HG03064 (cell line): Measurements from ENCODE around the gene TRPM4.
A peak's percentile ranks its signal among the peaks of the same experiment; 100 is the strongest.
"Not testable (repeated sequence)": the region's sequence is repeated elsewhere in the genome, so short reads cannot be mapped to it uniquely, and the experiment has no call there.

Source experiments
- ATAC-seq: cut with Tn5 transposase; IDR thresholded peaks from one replicate; pipeline ENCODE4 v1.9.1; 2021; ENCODE audit warnings: low read depth; ENCODE audit not compliant: unreplicated experiment

TRPM4 gene

DNA sequence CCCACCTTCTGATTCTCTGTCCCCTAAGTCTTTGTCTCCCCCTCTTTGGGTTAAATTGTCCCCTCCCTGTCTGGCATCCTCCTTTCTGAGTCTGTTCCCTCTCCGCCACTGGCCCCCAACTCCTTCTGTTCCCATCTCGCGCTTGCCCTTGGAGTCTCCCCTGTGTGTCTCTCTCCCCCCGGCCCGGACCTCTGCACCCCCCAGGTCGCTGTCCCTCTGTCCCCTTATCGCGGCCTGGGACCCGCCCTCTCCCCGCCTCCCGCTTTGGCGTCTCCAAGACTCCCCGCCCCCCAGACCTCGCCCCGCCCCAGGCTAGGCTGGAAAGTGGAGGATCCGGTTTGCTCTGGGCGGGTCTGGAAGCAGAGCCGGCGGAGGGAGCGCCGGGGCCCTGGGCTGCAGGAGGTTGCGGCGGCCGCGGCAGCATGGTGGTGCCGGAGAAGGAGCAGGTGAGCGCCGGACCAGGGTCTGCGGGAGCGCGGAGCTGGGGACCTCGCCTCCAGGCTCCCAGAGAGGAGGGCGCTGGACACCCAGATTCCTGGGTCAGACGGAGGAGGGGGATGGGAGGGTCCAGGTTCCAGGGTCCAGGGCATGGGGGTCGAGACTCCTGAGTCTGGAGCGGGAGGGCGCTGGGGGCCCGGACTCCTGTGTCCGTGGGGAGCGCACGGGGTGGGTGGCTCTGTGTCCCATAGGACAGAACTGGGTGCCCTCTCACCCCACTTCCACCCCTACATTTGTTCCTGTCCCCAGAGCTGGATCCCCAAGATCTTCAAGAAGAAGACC lies at the start of gene TRPM4:
TSS of gene TRPM4 (plus strand) at position 348 of the 780 bp plus-strand sequence. CDS start at position 423, 75 bp downstream.
- no peak for ATAC-seq

DNA sequence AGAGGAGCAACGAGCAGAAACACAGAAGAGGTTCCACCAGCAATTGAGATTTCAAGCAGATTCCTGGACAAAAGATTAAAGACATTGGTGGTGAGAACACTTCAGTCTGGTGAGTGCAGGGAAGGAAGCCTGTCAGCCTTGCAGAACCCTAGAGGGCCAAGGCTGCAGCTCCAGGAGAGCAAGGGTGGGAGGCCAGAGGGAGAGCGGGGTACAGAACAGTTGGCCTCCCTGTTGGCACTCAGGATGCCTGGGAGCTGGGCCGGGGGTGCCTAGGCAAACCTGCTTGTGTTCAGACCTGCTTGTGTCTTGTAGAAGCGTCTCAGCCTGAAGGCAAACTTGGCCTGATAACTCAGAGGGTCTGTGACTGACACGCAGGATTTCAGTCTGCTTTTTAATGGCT lies 48.5 kb upstream of the TRPM4 start:
- ATAC-seq, result no peak

DNA sequence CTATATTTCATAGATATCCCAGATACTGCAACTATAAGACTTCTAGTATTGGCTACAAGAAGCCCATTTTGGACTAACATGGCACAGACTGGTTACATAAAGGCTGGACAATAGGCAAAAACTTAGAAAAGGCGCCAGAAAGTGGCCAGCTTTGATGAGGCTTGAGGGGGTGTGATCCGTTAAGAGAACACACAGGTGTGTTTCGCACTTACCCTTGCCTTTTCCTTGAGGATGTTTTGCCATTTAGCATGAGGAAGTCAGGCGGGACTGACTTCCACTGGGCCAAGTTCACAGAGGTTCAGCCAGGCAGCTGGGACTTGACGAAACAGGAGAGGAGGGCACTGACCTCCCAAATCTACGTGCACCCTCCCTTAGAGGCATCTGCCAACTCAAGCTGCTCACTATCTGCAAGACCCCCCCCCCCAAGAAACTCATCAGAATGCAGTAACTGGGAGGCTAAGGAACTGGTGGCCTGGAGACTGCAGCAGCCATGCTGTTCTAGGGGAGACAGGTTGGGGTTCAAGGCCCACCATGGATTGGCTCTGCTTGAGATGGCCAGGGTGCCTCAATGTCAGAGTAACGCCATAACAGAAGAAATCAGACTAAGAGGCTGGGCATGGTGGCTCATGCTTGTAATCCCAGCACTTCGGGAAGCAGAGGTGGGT lies 47.9 kb upstream of the TRPM4 start:
- ATAC-seq, result no peak

DNA sequence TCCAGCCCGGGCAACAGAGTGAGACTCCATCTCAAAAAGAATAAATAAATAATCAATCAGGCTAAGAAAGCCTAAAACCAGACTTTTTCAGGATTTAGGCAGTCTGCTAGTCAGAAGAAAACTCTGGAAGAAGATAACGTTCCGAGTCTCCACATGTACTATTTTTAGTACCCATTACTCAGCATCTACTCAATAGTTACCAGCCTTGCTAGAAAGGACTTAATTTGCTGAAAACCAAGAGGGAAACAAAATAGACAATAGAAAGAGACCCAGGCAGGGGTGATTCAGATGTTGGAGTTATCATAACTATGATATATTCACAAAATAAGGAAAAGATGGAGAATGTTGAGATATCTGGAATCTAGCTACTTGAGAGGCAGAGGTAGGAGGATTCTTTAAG lies 47.0 kb upstream of the TRPM4 start:
- ATAC-seq, result no peak

DNA sequence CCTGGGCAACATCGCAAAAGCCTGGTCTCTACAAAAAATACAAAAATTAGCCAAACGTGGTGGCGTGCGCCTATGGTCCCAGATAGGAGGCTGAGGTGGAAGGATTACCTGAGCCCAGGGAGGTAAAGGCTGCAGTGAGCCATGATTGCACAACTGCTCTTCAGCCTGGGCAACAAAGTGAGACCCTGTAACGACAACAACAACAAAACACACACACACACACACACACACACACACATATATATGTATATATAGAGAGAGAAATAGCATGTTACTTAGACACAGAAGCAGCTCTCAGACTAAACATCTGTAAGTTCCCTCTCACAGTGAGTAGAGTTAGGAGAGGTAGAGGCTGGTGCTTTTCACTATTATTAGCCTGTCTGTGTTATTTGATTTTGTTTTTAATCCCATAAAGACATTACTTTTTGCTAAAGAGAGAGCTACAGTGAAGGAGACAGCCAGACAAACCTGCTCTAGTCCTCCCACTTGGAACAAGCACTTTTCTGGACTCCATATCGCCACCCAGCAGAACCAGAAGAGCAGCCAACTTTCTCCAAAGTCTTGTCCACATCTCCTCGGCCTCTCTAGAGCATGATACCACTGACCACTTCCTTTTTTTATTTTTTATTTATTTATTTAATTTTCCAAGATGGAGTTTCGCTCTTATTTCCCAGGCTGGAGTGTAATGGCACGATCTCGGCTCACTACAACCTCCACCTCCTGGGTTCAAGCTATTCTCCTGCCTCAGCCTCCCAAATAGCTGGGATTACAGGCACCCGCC lies 46.2 kb upstream of the TRPM4 start:
- ATAC-seq, result no peak

DNA sequence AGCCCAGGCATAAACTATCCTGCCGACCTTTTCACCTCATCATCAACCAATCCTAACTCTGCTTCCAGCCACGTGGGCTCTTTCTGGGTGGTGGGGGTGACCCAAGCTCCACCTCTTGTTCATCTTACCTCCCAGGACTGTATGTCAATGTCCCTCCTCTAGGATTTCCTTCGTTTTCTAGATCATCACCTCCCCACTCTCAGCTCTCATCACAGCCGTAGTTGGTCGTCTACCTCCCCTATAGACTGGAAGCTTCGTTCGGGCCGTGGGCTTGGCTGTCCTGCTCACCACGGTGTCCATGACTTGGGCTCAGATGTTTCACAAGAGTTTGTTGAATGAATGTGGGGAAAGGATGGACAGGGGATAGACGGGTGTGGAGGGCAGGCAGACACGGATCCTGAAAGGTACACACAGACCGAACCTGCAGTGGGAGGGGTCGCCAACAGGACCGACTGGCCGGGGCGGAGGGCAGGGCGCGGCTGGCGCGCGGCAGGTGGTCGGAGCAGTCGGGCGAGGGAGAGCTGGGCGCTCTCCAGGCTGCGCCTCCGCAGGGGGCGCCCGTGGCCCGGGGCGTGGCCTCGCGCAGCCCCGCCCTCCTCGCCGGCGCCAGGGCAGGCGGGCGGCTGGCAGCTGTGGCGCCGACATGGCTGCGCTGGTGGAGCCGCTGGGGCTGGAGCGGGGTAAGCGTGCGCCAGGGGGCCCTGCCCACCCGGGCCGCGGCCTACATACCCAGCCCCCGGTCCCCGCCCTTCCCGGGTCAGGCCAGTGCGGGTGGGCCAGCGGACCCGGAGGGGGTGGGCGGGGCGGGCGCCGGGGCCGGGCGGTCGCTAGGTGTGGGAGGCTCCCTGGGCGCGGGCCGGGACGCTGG lies 43.6 kb upstream of the TRPM4 start, which contains the start of gene LIN7B:
TSS of gene LIN7B (plus strand) at position 609 of the 868 bp plus-strand sequence. CDS start at position 644, 35 bp downstream.
- peak; percentile 36 for ATAC-seq

DNA sequence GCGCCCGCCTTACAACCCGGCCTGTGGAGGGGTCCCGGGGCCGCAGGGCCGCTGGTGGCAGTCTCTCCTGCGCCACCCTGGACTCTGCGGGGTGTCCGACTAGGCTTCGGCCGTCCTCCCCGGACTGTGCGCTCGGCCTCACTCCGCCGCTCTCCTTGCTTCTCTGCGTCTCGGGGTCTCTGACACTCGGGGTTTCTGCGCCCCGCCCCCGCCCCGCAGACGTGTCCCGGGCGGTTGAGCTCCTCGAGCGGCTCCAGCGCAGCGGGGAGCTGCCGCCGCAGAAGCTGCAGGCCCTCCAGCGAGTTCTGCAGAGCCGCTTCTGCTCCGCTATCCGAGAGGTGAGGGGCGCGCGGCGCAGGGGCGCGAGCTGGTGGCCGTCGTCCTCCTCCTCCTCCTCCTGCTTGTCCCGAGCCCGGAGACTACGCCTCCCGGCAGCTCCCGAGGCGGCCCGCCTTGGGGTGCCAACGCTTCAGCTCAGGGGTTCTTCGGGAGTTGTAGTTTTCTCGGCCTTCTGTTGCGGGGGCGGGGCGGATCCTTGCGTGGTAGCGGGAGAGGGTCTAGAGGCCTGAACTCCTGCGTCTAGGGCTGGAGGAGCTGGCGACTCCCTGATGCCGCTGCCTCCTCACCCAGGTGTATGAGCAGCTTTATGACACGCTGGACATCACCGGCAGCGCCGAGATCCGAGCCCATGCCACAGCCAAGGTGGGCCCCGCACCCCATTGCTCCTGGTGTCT lies 42.8 kb upstream of the TRPM4 start:
- ATAC-seq, result no peak

DNA sequence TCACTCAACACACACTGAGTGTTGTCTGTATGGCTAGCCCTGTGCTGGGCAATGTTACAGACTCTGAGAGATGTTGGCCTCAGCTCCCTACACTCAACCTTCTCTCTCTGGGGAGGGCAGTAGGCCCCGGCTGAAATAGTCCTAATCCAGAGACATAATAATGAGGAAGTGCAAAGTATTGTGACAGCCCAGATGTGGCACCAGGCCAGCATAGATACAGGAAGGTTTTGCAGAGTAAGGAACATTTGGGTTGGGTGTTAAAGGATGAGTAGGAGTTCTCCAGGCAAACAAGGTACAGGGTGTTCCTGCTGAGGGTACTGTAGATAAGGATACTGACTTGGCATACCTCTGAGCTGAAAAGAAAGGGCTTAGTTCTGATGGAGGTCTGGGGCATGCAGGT lies 41.0 kb upstream of the TRPM4 start:
- no peak for ATAC-seq

DNA sequence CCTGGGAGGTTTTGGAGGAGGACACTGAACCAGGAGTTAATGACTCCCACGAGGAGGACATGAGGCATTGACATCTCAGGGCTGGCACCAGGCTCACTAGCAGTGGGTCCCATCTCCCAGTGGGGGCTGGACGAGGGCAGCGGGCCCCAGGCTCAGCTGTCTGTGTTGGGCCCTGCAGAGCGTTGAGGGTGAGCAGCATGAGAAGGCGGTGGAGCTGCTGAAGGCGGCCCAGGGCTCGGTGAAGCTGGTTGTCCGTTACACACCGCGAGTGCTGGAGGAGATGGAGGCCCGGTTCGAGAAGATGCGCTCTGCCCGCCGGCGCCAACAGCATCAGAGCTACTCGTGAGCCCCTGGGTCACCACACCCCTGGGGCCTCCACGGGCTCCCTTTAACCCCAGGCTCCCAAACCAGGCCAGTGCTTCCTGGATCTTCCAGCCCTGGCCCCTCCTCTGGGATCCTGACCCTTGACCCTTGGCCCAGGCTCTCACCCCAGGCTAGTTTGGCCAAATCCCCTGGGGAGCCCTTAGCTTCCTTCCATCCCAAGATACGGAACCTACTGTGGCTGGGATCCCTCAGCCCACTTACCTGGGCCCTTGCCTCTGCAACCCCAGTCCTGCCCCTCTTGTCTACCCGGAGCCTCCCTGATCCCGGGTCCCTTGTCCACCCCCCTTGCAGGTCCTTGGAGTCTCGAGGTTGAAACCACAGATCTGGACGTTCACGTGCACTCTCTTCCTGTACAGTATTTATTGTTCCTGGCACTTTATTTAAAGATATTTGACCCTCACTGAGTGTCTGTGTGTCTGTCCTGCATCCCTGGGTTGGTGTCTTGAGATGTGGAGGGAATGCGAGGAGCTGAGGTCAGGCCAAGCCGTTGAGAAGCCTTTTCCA lies 39.7 kb upstream of the TRPM4 start:
- no peak for ATAC-seq

DNA sequence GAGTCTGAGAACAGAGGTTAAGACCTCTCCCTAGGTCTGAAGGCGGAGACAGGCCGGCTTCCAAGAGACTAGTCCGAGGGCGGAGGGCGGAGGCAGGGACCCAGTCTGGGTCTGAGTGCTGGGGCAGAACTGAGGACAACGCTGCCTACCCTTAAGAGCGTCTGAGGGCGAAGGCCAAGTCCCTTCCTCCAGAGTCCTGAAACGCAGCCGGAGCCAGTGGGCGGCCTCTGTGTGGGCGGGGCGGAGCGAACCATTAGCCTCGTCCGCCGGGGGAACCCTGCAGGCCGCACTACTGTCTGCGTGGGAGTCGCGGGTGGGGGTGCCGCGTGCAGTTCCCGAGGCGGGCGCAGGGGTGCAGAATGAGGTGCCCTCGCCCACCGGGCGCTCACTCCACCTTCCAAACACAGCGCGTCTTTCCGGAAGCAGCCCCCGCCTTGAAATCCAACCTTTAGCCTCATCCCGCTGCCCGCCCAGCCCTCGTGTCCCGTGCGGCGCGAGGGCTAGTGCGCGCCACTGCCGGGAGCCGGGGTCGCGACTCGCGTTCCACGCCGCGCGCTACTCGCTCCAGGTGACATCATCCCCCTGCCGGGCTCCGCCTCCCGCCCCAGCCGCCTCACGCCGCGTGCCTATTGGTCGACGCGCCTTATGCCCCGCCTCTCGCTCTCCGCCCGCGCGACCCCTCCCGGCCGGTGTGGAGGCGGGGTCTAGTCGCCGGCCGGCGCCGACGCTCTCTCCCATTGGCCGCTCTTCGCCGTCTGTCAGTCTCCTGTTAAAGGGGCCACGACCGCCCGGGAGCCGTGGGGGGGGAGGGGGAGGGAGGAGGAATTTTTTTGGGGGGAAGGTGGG lies 38.8 kb upstream of the TRPM4 start, which contains the start of gene C19orf73:
TSS of gene C19orf73 (minus strand) at position 579 of the 846 bp plus-strand sequence. CDS start at position 458, 121 bp downstream.
- peak; percentile 52 for ATAC-seq

DNA sequence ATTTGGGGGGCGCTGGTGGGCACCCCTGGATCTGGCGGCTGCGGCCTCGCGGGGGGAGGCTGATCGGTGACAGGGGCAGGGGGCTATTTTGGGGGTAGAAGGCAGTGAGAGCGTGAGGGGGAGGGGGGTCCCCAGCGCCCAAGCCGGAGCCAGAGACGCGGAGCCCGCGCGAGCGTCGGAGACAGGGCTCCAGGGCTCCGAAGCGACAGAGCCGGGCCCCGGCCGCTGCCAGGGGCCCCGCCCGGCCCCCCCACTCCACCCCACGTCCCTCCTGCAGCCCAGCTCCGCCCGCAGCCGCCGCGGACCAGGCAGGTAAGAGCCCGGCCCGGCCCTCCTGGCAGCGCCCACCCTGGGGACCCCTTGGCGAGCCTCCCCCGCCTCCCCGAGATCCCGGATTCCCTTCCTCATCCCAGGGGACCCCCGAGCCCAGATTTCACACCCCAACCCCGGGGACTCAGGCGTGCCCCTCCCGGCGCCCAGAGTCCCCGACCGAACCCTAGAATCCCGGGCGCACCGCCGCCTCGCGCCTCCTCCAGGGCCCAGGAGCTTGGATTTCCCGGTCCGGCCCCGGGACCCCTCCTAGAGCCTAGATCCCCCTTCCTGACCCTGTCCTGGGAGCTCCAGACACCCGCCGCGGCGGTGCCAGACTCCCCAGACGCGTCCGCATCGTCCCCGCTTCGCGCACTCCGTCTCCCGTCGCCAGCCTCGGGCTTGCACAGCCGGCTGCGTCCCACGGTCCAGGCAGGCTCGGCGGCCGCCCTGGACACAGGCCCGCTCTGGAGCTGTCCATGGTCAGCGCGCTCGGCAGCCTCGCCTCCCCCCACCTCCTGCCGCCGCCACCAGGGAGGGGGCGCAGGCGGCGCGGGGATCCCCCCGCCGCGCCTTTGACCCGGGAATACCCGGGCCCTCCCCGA lies 37.9 kb upstream of the TRPM4 start, which contains the start of gene PPFIA3:
TSS of gene PPFIA3 (plus strand) at position 134 of the 914 bp plus-strand sequence. CDS start 8,330 bp downstream, outside the sequence.
- ATAC-seq, result no peak

DNA sequence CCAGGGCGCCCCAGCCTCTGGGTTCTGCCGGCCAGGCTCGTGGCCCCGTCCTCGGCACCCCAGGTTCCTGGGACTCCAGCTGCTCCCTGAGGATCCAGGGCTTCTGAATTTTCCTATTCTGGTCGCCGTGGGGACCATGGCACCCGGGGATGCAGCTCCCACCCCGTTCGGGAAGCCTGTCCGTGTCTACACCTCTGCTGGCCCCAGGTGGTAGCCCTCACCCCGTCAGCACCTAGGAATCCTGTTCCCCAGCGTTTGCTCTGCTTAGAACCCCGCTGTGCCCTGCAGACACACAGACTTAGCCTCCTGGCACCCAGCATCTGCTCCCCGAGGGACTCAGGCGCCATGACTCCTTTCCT lies 37.3 kb upstream of the TRPM4 start:
- no peak for ATAC-seq

DNA sequence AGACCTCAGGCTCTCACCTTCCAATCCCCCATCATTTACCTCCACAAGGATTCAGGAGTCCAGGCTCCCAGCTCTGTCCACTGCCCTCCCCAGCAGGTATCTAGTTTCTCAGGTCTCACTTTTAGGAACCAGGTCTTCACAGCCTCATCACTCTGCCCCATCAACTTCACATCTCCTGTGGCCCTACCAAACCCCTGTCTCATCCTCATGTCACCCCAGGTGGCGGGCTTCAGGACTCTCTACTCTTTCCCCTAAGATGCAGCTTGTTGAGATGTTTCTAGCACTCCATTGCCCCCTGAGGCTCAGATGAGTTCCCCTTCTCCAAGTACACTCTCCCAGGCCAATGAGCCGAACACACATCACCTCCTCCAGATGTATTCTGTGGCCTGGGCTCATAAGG lies 36.7 kb upstream of the TRPM4 start:
- no peak for ATAC-seq

DNA sequence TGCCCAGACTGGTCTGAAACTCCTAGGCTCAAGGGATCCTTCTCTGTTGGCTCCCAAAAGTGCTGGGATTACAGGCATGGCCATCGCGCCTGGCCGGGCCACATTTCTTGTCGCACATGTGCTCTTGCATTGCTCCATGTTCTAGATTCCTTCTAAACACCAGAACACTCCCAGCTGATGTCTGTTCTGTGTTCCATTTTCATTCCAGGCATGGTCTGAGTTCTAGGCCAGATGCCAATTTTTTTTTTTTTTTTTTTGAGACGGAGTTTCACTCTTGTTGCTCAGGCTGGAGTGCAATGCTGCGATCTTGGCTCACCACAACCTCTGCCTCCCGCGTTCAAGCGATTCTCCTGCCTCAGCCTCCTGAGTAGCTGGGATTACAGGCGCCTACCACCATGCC lies 35.8 kb upstream of the TRPM4 start:
- ATAC-seq, result not testable (repeated sequence)

DNA sequence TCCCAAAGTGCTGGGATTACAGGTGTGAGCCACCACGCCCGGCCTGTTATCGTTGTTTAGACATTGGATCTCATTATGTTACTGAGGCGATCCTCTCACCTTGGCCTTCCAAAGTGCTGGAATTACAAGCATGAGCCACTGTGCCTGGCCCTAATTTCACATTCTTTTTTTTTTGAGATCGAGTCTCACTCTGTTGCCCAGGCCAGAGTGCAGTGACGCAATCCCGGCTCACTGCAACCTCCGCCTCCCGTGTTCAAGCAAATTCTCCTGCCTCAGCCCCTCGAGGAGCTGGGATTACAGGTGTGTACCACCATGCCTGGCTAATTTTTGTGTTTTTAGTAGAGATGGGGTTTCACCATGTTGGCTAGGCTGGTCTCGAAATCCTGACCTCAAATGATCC lies 34.3 kb upstream of the TRPM4 start:
- not testable (repeated sequence) for ATAC-seq

DNA sequence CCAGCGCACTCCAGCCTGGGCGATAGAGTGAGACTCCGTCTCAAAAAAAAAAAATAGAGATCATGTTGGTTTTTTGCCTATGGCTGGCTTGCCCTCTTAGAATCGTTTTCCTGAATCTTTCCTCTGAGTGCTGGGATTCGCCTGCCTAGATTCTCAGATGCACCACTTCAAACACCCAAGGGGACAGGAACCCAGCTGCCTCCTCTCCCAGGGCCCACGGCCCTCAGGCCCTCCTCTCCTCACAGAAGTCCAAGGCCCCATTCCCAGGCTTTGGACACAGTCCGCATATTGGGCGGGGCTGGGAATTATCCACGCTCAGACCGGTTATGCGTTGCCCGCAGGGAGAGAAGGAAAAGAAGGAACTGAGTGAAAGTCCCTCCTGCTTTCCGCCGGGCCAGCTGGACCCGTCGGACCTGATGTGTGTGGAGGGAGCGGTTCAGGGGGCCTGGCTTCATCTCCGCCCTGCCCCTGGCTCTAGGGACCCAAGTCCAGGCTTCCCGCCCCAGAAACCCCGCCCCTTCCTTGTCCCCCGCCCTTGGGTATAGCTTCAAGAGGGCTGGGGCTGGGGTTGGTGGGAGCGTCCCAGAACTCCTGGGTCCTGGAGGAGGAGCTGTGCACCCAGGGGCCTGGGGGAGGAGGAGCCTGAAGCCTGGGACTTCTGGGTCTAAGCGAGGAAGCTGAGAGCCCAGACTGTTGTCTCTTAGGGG lies 32.4 kb upstream of the TRPM4 start:
- ATAC-seq, result no peak
